ENCODE results near the gene RBP3. TPM values are rescaled to one million over a fixed set of nuclear protein-coding genes. Genes with fewer than 3 reads are reported as not detected.
A peak's percentile ranks its signal among the peaks of the same experiment; 100 is the strongest.

RBP3 gene
- total and polyA plus RNA-seq, 2 donors (not counting 3 experiments of a cell fraction or from before 2014, with no cell fraction given) = not detected

DNA sequence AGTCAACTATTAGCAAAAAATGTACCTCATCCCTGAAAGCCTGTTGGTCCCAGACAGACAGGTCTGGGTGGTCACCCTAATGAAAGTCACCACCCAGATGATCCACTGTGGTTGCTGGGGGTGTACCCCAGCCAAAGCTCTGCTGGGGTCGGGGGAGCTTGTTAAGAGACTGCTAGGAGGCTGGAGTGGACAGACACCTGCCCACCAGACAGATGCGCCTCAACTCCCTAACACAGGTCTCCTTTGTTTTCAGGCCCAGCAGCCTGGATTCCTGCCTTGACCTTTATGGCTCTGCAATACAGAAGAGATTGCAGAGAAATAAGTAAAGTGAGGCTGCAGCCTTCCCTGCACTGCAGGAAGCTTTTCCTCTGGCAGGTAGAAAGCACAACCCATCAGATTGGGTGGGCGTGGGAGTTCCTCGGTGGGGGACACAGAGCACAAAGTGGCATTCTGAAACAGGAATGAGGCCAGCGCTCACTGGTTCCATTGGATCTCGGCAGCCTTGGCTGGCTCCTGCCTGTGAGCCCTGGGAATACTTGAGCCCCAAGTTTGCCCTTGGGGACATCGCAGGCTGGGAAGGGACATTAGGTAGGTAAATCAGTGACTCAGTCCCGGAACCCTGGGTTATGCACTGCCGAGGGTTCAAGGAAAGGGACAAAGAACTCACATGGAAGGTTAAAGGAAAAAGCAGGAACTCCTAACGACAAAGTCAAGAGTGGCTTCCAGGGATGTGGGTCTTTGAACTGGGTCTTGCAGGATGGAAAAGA, 53.9 kb downstream of the RBP3 start:
- Histone ChIP-seq H3K9me1 (replicated peaks; ENCODE audit: control insufficient read depth, extremely low read depth, insufficient read depth, low read length) (no peaks in the 10 kb centered on the region), H3K4me2 (ENCODE audit: insufficient read depth, low read length) (peak overlapping the region; percentile 13), H3K9ac (replicated peaks; ENCODE audit: extremely low read depth, insufficient read depth, low read length) (no peak overlapping the region), H3K27ac (ENCODE audit: insufficient read depth, low read depth, low read length) (peak overlapping the region; percentile 45), H3K4me1 (ENCODE audit: control insufficient read depth, extremely low read depth, insufficient read depth, low read length) (peaks cover 18% of the 10 kb centered on the region), H4K20me1 (replicated peaks; ENCODE audit: control insufficient read depth, extremely low read depth, insufficient read depth, low read length) (no peaks in the 10 kb centered on the region), H3K79me2 (ENCODE audit: control insufficient read depth, insufficient read depth, low read length) (no peaks in the 10 kb centered on the region), H3K36me3 (ENCODE audit: control insufficient read depth in 2 of 2, extremely low read depth in 1 of 2, insufficient read depth in 2 of 2, low read length in 2 of 2) (no peaks in the 10 kb centered on the region), H2AFZ (ENCODE audit: low read depth, low read length) (no peak overlapping the region), H3K27me3 (ENCODE audit: control insufficient read depth in 2 of 2, insufficient read depth in 2 of 2, low read length in 2 of 2) (peaks cover under 1 to 2% of the 10 kb centered on the region in 2 experiments), H3K4me3 (replicated peaks in 1 of 3; ENCODE audit: insufficient read depth in 1 of 3, low read depth in 1 of 3, low read length in 3 of 3) (no peak overlapping the region), H3K9me3 (replicated peaks; ENCODE audit: control insufficient read depth, insufficient read depth, low read length) (no peaks in the 10 kb centered on the region)
- CTCF ChIA-PET = interaction anchor here (1.1 to 2.2 kb wide), 2 partner anchors 37 to 40 kb away, joined by 3 to 8 read pairs; no protein-coding TSS in a partner anchor
- intact Hi-C loops (cut with micrococcal nuclease) (no loop called here), dilution Hi-C loops (cut with MboI; ENCODE audit: extremely low pct_ligation_motif_present, low sequenced_read_pairs) (no loop called here)
- no TSS peak for BruUV-seq (replicated peaks)
- FAIRE-seq (no peak), DNase-seq (ENCODE audit: low read depth, low spot score) (no peak)
- TF ChIP-seq, protein P1, sequence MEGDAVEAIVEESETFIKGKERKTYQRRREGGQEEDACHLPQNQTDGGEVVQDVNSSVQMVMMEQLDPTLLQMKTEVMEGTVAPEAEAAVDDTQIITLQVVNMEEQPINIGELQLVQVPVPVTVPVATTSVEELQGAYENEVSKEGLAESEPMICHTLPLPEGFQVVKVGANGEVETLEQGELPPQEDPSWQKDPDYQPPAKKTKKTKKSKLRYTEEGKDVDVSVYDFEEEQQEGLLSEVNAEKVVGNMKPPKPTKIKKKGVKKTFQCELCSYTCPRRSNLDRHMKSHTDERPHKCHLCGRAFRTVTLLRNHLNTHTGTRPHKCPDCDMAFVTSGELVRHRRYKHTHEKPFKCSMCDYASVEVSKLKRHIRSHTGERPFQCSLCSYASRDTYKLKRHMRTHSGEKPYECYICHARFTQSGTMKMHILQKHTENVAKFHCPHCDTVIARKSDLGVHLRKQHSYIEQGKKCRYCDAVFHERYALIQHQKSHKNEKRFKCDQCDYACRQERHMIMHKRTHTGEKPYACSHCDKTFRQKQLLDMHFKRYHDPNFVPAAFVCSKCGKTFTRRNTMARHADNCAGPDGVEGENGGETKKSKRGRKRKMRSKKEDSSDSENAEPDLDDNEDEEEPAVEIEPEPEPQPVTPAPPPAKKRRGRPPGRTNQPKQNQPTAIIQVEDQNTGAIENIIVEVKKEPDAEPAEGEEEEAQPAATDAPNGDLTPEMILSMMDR (IDR thresholded peaks at IDR 0.05; ENCODE audit: extremely low read depth in 1 of 2, insufficient read depth in 1 of 2, low read depth in 1 of 2, low read length in 2 of 2) = no peak
- TF ChIP-seq FOS (IDR thresholded peaks at IDR 0.05; ENCODE audit: borderline replicate concordance, insufficient read depth, low read length) = no peak
- no peak for TF ChIP-seq MYC (IDR thresholded peaks at IDR 0.05; ENCODE audit: low read depth, low read length)
- no peak for TF ChIP-seq POLR2A (IDR thresholded peaks at IDR 0.05; ENCODE audit: low read depth, low read length)
- TF ChIP-seq, protein P2, sequence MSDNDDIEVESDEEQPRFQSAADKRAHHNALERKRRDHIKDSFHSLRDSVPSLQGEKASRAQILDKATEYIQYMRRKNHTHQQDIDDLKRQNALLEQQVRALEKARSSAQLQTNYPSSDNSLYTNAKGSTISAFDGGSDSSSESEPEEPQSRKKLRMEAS (IDR thresholded peaks at IDR 0.05; ENCODE audit: insufficient read depth, insufficient read length) = no peak
- TF ChIP-seq JUN (IDR thresholded peaks at IDR 0.05; ENCODE audit: borderline replicate concordance, insufficient read depth, insufficient read length, low read depth) = no peak
- no peak for TF ChIP-seq GATA2 (IDR thresholded peaks at IDR 0.05; ENCODE audit: insufficient read depth, insufficient read length, low read depth, low read length)
- POLR2A ChIA-PET = no interaction called here

All from endothelial cell of umbilical vein (primary cell).